Astrocyte (in vitro differentiated cells and primary cell): Measurements from ENCODE around the gene ZBP1. TPM values are rescaled to one million over a fixed set of nuclear protein-coding genes. Genes with fewer than 3 reads are reported as not detected.

Source experiments
- DNase-seq: peaks from one replicate; pipeline ENCODE4 v3.0.0-alpha.2; 2010; ENCODE audit warnings: low read depth
- FAIRE-seq: peaks from 2 replicates; lab custom pipeline; 2011; peaks lifted over from hg19 to GRCh38; lab: Jason Lieb, UNC
- H2AFZ ChIP-seq: 2 replicates; pipeline ENCODE4 v1.6.0; 2012; ENCODE audit warnings: low read depth, low read length, inconsistent platforms
- H3K27ac ChIP-seq: 2 replicates; pipeline ENCODE4 v1.5.1; 2011; ENCODE audit warnings: low read depth, low read length, inconsistent platforms
- H3K27me3 ChIP-seq: 2 replicates; pipeline ENCODE4 v1.6.0; 2011; ENCODE audit warnings: low read length, inconsistent platforms; ENCODE audit not compliant: insufficient read depth
- H3K36me3 ChIP-seq: 2 replicates; pipeline ENCODE4 v1.5.1; 2011; ENCODE audit warnings: low read length, inconsistent platforms; ENCODE audit not compliant: insufficient read depth
- H3K4me1 ChIP-seq: 2 replicates; pipeline ENCODE4 v1.5.1; 2011; ENCODE audit warnings: low read length, inconsistent platforms; ENCODE audit not compliant: insufficient read depth
- H3K4me2 ChIP-seq: 2 replicates; pipeline ENCODE4 v1.6.0; 2012; ENCODE audit warnings: low read length, inconsistent platforms
- H3K4me3 ChIP-seq: 2 replicates; pipeline ENCODE4 v1.5.1; 2011; ENCODE audit warnings: low read depth, mild to moderate bottlenecking, low read length, inconsistent platforms; ENCODE audit not compliant: insufficient read depth
- H3K79me2 ChIP-seq: 2 replicates; pipeline ENCODE4 v1.6.0; 2012; ENCODE audit warnings: mild to moderate bottlenecking, low read length, inconsistent platforms; ENCODE audit not compliant: insufficient read depth
- H3K9ac ChIP-seq: 2 replicates; pipeline ENCODE4 v1.6.0; 2012; ENCODE audit warnings: mild to moderate bottlenecking, low read length, inconsistent platforms
- H3K9me3 ChIP-seq: 2 replicates; pipeline ENCODE4 v1.5.1; 2012; ENCODE audit warnings: low read depth, mild to moderate bottlenecking, low read length, inconsistent platforms; ENCODE audit not compliant: insufficient read depth
- H4K20me1 ChIP-seq: 2 replicates; pipeline ENCODE4 v1.6.0; 2012; ENCODE audit warnings: low read length, inconsistent platforms; ENCODE audit not compliant: insufficient read depth
- H3K27ac Mint-ChIP-seq: one replicate; pipeline ENCODE4 v1.8.0; 2021; ENCODE audit warnings: mild to moderate bottlenecking, mixed read lengths; ENCODE audit not compliant: unreplicated experiment
- H3K27me3 Mint-ChIP-seq: one replicate; pipeline ENCODE4 v1.8.0; 2021; ENCODE audit warnings: low read depth, mixed read lengths; ENCODE audit not compliant: unreplicated experiment
- H3K36me3 Mint-ChIP-seq: one replicate; pipeline ENCODE4 v1.8.0; 2021; ENCODE audit warnings: low read depth, mixed read lengths; ENCODE audit not compliant: unreplicated experiment
- H3K4me1 Mint-ChIP-seq: one replicate; pipeline ENCODE4 v1.8.0; 2021; ENCODE audit warnings: low read depth, mixed read lengths; ENCODE audit not compliant: unreplicated experiment
- H3K4me3 Mint-ChIP-seq: one replicate; pipeline ENCODE4 v1.8.0; 2021; ENCODE audit warnings: mild to moderate bottlenecking, moderate library complexity, mixed read lengths; ENCODE audit not compliant: unreplicated experiment
- H3K9me3 Mint-ChIP-seq: one replicate; pipeline ENCODE4 v1.8.0; 2021; ENCODE audit warnings: mild to moderate bottlenecking, mixed read lengths; ENCODE audit not compliant: unreplicated experiment
- CTCF ChIP-seq: IDR thresholded peaks from 2 replicates; pipeline ENCODE4 v1.5.1; 2011; ENCODE audit warnings: low read depth, mild to moderate bottlenecking, inconsistent platforms, low read length, moderate library complexity; ENCODE audit not compliant: insufficient read depth
- EZH2 ChIP-seq: IDR thresholded peaks from 2 replicates; pipeline ENCODE4 v1.6.1; 2012; ENCODE audit warnings: mild to moderate bottlenecking, low read length, inconsistent platforms; ENCODE audit not compliant: insufficient read depth
- total RNA-seq: library from RNA; stranded (reverse); gene quantifications from 2 replicates; pipeline ENCODE4 v1.2.1, GENCODE V29; 2021

Gene ZBP1
- total RNA-seq, 1 donor from 2014 or later, result not detected

- no peak overlapping the region for H3K4me3 ChIP-seq
- FAIRE-seq (no peak), DNase-seq (no peak)
- peaks cover 16% of the 10 kb centered on the region for H3K36me3 Mint-ChIP-seq
- H3K4me3 Mint-ChIP-seq, result no peak overlapping the region
- H3K9me3 Mint-ChIP-seq, result peaks cover 11% of the 10 kb centered on the region
- H3K4me1 ChIP-seq, result peaks cover 11% of the 10 kb centered on the region
- no peaks in the 10 kb centered on the region for H3K9me3 ChIP-seq
- peaks cover 4% of the 10 kb centered on the region for H3K4me1 Mint-ChIP-seq
- H3K79me2 ChIP-seq, result peaks cover 14% of the 10 kb centered on the region
- H3K27me3 ChIP-seq, result no peaks in the 10 kb centered on the region
- no peak overlapping the region for H3K27ac Mint-ChIP-seq
- no peak overlapping the region for H3K27ac ChIP-seq
- TF ChIP-seq EZH2, result no peak
- no peak for TF ChIP-seq CTCF
- peaks cover 66% of the 10 kb centered on the region for H4K20me1 ChIP-seq
- H2AFZ ChIP-seq, result no peak overlapping the region
- no peak overlapping the region for H3K4me2 ChIP-seq
- H3K27me3 Mint-ChIP-seq, result no peaks in the 10 kb centered on the region
- no peak overlapping the region for H3K9ac ChIP-seq
- H3K36me3 ChIP-seq, result peaks cover 21% of the 10 kb centered on the region
These were observed 30.7 kb upstream of the ZBP1 start for GRCh38 chr20:57650756-57651483.

- peaks cover 14% of the 10 kb centered on the region for H3K9me3 Mint-ChIP-seq
- Histone ChIP-seq H3K4me2 (no peak overlapping the region), H3K4me3 (no peak overlapping the region), H2AFZ (no peak overlapping the region), H3K27ac (no peak overlapping the region), H3K4me1 (peaks cover 8% of the 10 kb centered on the region), H3K9me3 (peaks cover 3% of the 10 kb centered on the region), H4K20me1 (peaks cover 59% of the 10 kb centered on the region), H3K9ac (no peak overlapping the region), H3K79me2 (peaks cover 8% of the 10 kb centered on the region), H3K36me3 (peaks cover 21% of the 10 kb centered on the region), H3K27me3 (no peaks in the 10 kb centered on the region)
- peaks cover 15% of the 10 kb centered on the region for H3K36me3 Mint-ChIP-seq
- DNase-seq, result no peak
- H3K4me3 Mint-ChIP-seq, result no peak overlapping the region
- no peak for FAIRE-seq
- H3K4me1 Mint-ChIP-seq, result peaks cover 3% of the 10 kb centered on the region
- H3K27ac Mint-ChIP-seq, result no peak overlapping the region
- TF ChIP-seq CTCF (no peak), EZH2 (no peak)
- no peaks in the 10 kb centered on the region for H3K27me3 Mint-ChIP-seq
These were observed 30.0 kb upstream of the ZBP1 start for GRCh38 chr20:57650266-57650665.

DNA sequence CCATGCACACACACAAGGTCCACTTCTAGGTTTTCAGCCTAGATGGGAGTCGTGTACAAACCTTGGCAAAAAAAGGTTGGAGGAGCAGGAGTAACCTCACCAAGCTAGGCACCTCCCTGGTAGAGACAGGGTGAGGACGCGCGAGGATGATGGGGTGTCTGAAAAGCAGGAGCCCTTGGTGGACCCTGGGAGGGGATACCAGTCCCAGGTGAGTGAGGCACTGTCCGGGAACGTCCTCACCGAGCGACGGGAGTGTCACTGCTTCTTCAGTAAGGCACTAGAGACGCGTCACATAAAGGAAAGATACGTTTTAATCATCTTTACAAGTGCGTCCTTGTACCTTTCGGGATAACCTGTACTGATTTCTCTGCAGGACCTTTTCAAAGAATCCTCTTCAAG, 29.4 kb upstream of the ZBP1 start:
- Mint-ChIP-seq H3K4me3 (no peak overlapping the region), H3K27me3 (no peaks in the 10 kb centered on the region), H3K9me3 (peaks cover 19% of the 10 kb centered on the region), H3K4me1 (no peaks in the 10 kb centered on the region), H3K36me3 (peaks cover 15% of the 10 kb centered on the region), H3K27ac (no peak overlapping the region)
- DNase-seq (no peak), FAIRE-seq (no peak)
- Histone ChIP-seq H3K36me3 (peaks cover 21% of the 10 kb centered on the region), H4K20me1 (peaks cover 53% of the 10 kb centered on the region), H3K4me2 (no peak overlapping the region), H3K79me2 (peaks cover 2% of the 10 kb centered on the region), H3K9ac (no peak overlapping the region), H3K4me3 (no peak overlapping the region), H3K27ac (no peak overlapping the region), H3K9me3 (peaks cover 6% of the 10 kb centered on the region), H2AFZ (no peak overlapping the region), H3K4me1 (peaks cover 3% of the 10 kb centered on the region), H3K27me3 (no peaks in the 10 kb centered on the region)
- TF ChIP-seq CTCF, result no peak
- no peak for TF ChIP-seq EZH2
